H1 (cell line): ENCODE measurements around the gene CD300A. TPM values are rescaled to one million over a fixed set of nuclear protein-coding genes. Genes with fewer than 3 reads are reported as not detected.

Experiments used
- ASH2L ChIP-seq: fragments of 200-600, 300-600 bp; sonication (generic); IDR thresholded peaks from one replicate; pipeline ENCODE4 v1.7.1; 2017; ENCODE audit warnings: low read length
- BCL11A ChIP-seq, 2 experiments: IDR thresholded peaks; one replicate each; pipeline ENCODE4 v1.6.1; 2011; ENCODE audit warnings: low read depth in 2 of 2, low read length in 2 of 2, mild to moderate bottlenecking in 2 of 2
- CBX8 ChIP-seq: fragments of 300-800, 300-1000 bp; sonication (generic); IDR thresholded peaks from 2 replicates; pipeline ENCODE4 v1.7.1; 2016; ENCODE audit warnings: low read depth, low read length, borderline replicate concordance
- CHD2 ChIP-seq: IDR thresholded peaks from 2 replicates; pipeline ENCODE4 v1.6.1; 2012; ENCODE audit warnings: low read length, improper control_type of control experiment
- CTBP2 ChIP-seq: IDR thresholded peaks from 2 replicates; pipeline ENCODE4 v1.7.0; 2011; ENCODE audit warnings: borderline replicate concordance, mild to moderate bottlenecking, moderate library complexity, mixed read lengths, low read length; ENCODE audit not compliant: insufficient read depth, insufficient read length
- EP300 ChIP-seq, 2 experiments: IDR thresholded peaks; 1 replicate in 1 of 2; 2 replicates in 1 of 2; pipeline ENCODE4 v1.6.1; 2011 to 2012; ENCODE audit warnings: low read depth in 2 of 2, low read length in 2 of 2, mild to moderate bottlenecking in 2 of 2, borderline replicate concordance in 1 of 2, inconsistent platforms in 1 of 2, moderate library complexity in 1 of 2
- FOSL1 ChIP-seq: IDR thresholded peaks from 2 replicates; pipeline ENCODE4 v1.6.1; 2011; ENCODE audit warnings: mild to moderate bottlenecking, low read depth, low read length, moderate library complexity; ENCODE audit not compliant: insufficient read depth
- HDAC2 ChIP-seq, 2 experiments: fragments of 300-600 bp in 1 of 2; sonication (generic) in 1 of 2; IDR thresholded peaks; 2 replicates each; pipeline ENCODE4 v1.6.1; 2011 to 2012; ENCODE audit warnings: low read depth in 2 of 2, low read length in 2 of 2, mild to moderate bottlenecking in 2 of 2, moderate library complexity in 2 of 2, borderline replicate concordance in 1 of 2, inconsistent platforms in 1 of 2
- HDAC6 ChIP-seq: IDR thresholded peaks from one replicate; pipeline ENCODE4 v1.7.1; 2012; ENCODE audit warnings: low read depth, mild to moderate bottlenecking, inconsistent platforms, low read length, moderate library complexity
- JUND ChIP-seq: IDR thresholded peaks from 2 replicates; pipeline ENCODE4 v1.6.1; 2011; ENCODE audit warnings: mild to moderate bottlenecking, improper control_type of control experiment, low read length
- POLR2AphosphoS5 ChIP-seq: IDR thresholded peaks from 2 replicates; pipeline ENCODE4 v1.6.1; 2011; ENCODE audit warnings: low read depth, low read length
- POU5F1 ChIP-seq: IDR thresholded peaks from 2 replicates; pipeline ENCODE4 v1.6.1; 2011; ENCODE audit warnings: low read depth, mild to moderate bottlenecking, low read length, moderate library complexity
- SAP30 ChIP-seq: fragments of 300-600 bp; sonication (generic); IDR thresholded peaks from 2 replicates; pipeline ENCODE4 v1.7.1; 2012; ENCODE audit warnings: low read length, moderate library complexity, mild to moderate bottlenecking, inconsistent platforms; ENCODE audit not compliant: insufficient read depth, insufficient replicate concordance
- SIN3A ChIP-seq, 2 experiments: IDR thresholded peaks in 1 of 2; conservative IDR thresholded peaks in 1 of 2; 2 replicates each; pipeline ENCODE4 v1.6.1; 2011 to 2012; ENCODE audit warnings: low read length in 2 of 2, improper control_type of control experiment in 1 of 2, low read depth in 1 of 2, mild to moderate bottlenecking in 1 of 2
- SIRT6 ChIP-seq: IDR thresholded peaks from one replicate; pipeline ENCODE4 v1.7.1; 2012; ENCODE audit warnings: low read length, inconsistent platforms
- SP2 ChIP-seq: IDR thresholded peaks from 2 replicates; pipeline ENCODE4 v1.6.1; 2012; ENCODE audit warnings: mild to moderate bottlenecking, low read length, inconsistent platforms
- TCF12 ChIP-seq: IDR thresholded peaks from 2 replicates; pipeline ENCODE4 v1.6.1; 2011; ENCODE audit warnings: low read depth, mild to moderate bottlenecking, low read length
- ZNF274 ChIP-seq: IDR thresholded peaks from 2 replicates; pipeline ENCODE4 v1.7.0; 2012; ENCODE audit warnings: low read length, borderline replicate concordance; ENCODE audit errors: extremely low read depth
- polyA plus RNA-seq, 7 experiments: library from polyadenylated mRNA; depleted of rRNA in 3 of 7; stranded (reverse) in 5 of 7; unstranded in 2 of 7; fragments of >200 nt in 5 of 7; fragments of 200-250 nt in 2 of 7; gene quantifications; 1 replicate in 5 of 7; 2 replicates in 1 of 7; 4 replicates in 1 of 7; pipeline versions ENCODE4 v1.2.1 to v1.2.3, GENCODE V29; 2011 to 2013; ENCODE audit warnings: missing spikeins in 2 of 7, mixed read lengths in 2 of 7
- total RNA-seq: library from RNA; stranded (reverse); fragmentation: NEBNext Ultra II Directional; extraction: Animal tissue kit (Norgen Biotek cat#: 25700); gene quantifications from 2 replicates; pipeline ENCODE4 v1.2.1, GENCODE V29; 2021

CD300A gene
- total and polyA plus RNA-seq, 2 of the 8 experiments (the other 6 are each of a cell fraction or from before 2014, with no cell fraction given): 0.52 to 1.3 TPM

- TF ChIP-seq EP300 (IDR thresholded peaks at IDR 0.05; ENCODE audit: borderline replicate concordance in 1 of 2, low read depth in 2 of 2, low read length in 2 of 2) (no peak), SIN3A (conservative IDR thresholded peaks at IDR 0.05 in 1 of 2, IDR thresholded peaks at IDR 0.05 in 1 of 2; ENCODE audit: low read depth in 1 of 2, low read length in 2 of 2) (no peak), ASH2L (no peak), SP2 (no peak), ZNF274 (no peak), HDAC2 (IDR thresholded peaks at IDR 0.05; ENCODE audit: borderline replicate concordance in 1 of 2, low read depth in 2 of 2, low read length in 2 of 2) (no peak), BCL11A (IDR thresholded peaks at IDR 0.05; ENCODE audit: low read depth in 2 of 2, low read length in 2 of 2) (no peak), CTBP2 (no peak), SIRT6 (no peak), JUND (no peak), CBX8 (no peak), CHD2 (no peak), SAP30 (no peak), TCF12 (no peak), HDAC6 (no peak), POU5F1 (no peak), FOSL1 (no peak), POLR2AphosphoS5 (no peak)
- TF ChIP-seq, all 59 proteins: peak for 7
Measured at GRCh38 chr17:74457146-74457819, 9.2 kb upstream of the CD300A start (continued).
